Fibroblast of mammary gland (primary cell): ENCODE data around the gene RACGAP1.

Experiments used
- DNase-seq: peaks from one replicate; pipeline ENCODE4 v3.0.0-alpha.2; 2010; ENCODE audit warnings: low read depth
- H3K4me3 ChIP-seq: 2 replicates; pipeline ENCODE4 v1.5.1; 2011; ENCODE audit warnings: low read depth, mild to moderate bottlenecking, low read length, moderate library complexity; ENCODE audit not compliant: control insufficient read depth
- TF ChIP-seq, protein P1 (sequence below): conservative IDR thresholded peaks from 2 replicates; pipeline ENCODE4 v1.5.1; 2011; ENCODE audit warnings: low read depth, low read length, inconsistent platforms; ENCODE audit not compliant: control insufficient read depth, insufficient read depth

The RACGAP1 gene

DNA sequence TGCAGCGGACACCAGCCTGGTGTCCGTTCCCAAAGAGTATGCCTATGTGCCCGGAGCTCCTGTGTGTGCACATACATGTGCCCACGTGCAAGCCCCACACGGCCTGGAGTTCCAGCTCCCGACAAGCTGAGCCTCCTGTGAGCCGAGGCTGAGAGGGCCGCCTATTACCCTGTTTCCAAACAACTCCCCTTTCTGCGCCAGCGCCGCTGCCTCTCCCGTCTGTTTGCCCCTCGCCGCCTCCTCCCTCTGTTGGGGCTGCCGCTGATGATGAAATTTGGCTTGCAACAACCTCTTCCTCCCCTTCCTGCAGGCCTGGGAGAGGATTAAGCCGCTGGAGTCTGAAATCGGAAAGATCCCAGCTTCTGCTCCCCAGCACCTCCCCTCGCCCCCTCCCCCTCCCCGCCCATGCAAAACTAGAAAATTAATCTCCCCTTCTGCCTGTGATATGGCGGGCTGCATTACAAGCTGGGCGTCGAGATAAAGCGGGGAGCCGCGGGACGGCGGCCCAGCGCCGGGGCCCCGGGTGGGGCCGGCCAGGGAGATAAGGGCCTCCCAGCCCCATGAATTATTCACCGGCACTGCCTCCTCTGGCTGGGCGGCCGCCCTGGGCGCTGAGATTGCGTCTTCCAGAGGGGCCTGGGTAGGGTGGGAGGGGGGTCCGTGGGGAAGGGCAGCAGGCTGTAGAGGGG is 25.3 kb upstream of the RACGAP1 start:
- DNase-seq, result peak; percentile 61
- TF ChIP-seq, protein P1, sequence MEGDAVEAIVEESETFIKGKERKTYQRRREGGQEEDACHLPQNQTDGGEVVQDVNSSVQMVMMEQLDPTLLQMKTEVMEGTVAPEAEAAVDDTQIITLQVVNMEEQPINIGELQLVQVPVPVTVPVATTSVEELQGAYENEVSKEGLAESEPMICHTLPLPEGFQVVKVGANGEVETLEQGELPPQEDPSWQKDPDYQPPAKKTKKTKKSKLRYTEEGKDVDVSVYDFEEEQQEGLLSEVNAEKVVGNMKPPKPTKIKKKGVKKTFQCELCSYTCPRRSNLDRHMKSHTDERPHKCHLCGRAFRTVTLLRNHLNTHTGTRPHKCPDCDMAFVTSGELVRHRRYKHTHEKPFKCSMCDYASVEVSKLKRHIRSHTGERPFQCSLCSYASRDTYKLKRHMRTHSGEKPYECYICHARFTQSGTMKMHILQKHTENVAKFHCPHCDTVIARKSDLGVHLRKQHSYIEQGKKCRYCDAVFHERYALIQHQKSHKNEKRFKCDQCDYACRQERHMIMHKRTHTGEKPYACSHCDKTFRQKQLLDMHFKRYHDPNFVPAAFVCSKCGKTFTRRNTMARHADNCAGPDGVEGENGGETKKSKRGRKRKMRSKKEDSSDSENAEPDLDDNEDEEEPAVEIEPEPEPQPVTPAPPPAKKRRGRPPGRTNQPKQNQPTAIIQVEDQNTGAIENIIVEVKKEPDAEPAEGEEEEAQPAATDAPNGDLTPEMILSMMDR, result no peak
- H3K4me3 ChIP-seq, result peak overlapping the region; percentile 18

DNA sequence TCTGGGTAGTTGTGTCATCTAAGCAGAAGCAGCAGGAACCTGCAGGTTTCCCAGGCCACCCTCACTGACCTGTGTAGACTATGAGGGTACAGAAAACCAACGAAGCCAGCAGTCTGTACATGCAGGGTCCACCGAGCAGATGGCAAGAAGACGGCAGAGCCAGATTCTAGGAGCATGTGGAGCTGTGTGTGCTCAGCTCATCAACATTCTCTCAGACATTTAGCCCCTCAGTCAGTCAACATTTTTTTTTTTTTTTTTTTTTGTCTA is 24.8 kb upstream of the RACGAP1 start:
- no peak overlapping the region for H3K4me3 ChIP-seq
- no peak for DNase-seq
- TF ChIP-seq, protein P1, result no peak

- no peak overlapping the region for H3K4me3 ChIP-seq
- DNase-seq, result no peak
- TF ChIP-seq, protein P1, result no peak
Measured at GRCh38 chr12:50049254-50050118, 24.2 kb upstream of the RACGAP1 start.

DNA sequence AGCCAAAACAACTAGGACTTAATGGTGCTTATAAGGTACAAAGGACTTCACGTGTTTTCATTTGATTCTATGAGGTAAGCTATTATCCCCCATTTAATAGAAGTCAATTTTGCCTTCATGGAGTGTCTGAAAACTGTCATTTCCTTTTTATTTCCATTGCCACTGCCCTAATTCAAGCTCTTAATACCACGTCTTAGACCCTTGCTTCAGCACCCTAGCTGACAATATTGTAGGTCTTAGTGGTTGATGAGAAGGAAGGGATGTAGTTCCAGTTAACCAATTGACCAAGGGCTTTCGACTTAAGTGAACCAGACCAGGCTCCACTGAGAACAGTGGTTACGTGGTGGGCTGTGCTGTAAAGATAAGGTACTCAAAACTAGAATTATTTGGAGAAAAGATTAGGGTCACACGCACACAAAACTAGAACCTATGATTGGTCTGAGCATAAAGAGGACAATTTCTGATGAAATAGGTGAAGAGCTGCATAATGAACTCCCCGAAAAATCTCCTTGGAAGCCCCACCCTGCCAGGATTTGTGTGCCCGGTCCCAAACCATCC is 22.5 kb upstream of the RACGAP1 start:
- no peak for DNase-seq
- H3K4me3 ChIP-seq, result no peak overlapping the region
- TF ChIP-seq, protein P1, result no peak

GRCh38 chr12:50043854-50044253 is 18.6 kb upstream of the RACGAP1 start:
- DNase-seq, result no peak
- TF ChIP-seq, protein P1, result no peak
- H3K4me3 ChIP-seq, result no peak overlapping the region

DNA sequence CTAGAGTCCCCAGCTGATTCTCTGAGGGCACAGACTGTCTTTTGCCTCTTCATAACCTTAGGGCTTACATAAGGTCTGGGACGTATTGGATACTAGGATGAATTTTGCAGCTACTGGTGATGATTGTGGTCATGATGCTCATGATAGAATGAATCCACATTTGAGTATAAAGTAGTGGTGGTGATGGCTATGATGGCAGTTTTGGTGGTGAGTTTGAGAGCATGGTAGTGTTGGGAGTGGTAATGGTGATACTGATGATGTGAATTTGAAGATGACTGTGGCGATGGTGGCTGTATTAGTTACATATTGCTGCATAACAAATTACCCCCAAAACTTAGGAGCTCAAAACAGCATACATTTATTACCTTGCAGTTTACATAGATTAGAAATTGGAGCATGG is 18.0 kb upstream of the RACGAP1 start:
- TF ChIP-seq, protein P1, result no peak
- no peak for DNase-seq
- no peak overlapping the region for H3K4me3 ChIP-seq
